Measurements from ENCODE around the gene RAB17. TPM values are rescaled to one million over a fixed set of nuclear protein-coding genes. Genes with fewer than 3 reads are reported as not detected.

The RAB17 gene
- total and polyA plus RNA-seq, 10 of the 15 experiments (the other 5 are each of a cell fraction or from before 2014, with no cell fraction given): 0.07 to 1.4 (median 0.28) TPM; not detected in 3

- DNase-seq (ENCODE audit: low read depth, low spot score) (no peak), FAIRE-seq (no peak), ATAC-seq (peak; percentile 25; the same call in 1 of the 3 replicates)
- Histone ChIP-seq H3K79me2 (ENCODE audit: control insufficient read depth, insufficient read depth, low read length) (no peaks in the 10 kb centered on the region), H4K20me1 (ENCODE audit: control insufficient read depth, insufficient read depth) (no peaks in the 10 kb centered on the region), H3K4me3 (no peak overlapping the region), H3K9me3 (replicated peaks; ENCODE audit: control insufficient read depth, insufficient read depth, low read length) (no peaks in the 10 kb centered on the region), H3K27ac (ENCODE audit: control insufficient read depth, insufficient read depth) (no peak overlapping the region), H3K4me2 (ENCODE audit: control insufficient read depth, insufficient read depth) (no peak overlapping the region), H3K27me3 (replicated peaks in 1 of 2; ENCODE audit: control insufficient read depth in 2 of 2, insufficient read depth in 2 of 2, low read length in 1 of 2) (peaks cover 0 to 1% of the 10 kb centered on the region in 2 experiments; a peak in 1 of 4 replicates), H3K9ac (ENCODE audit: control insufficient read depth, insufficient read depth, low read length) (no peak overlapping the region), H3K4me1 (ENCODE audit: control insufficient read depth, insufficient read depth, low read length) (no peaks in the 10 kb centered on the region), H3K36me3 (ENCODE audit: control insufficient read depth in 2 of 2, insufficient read depth in 2 of 2, low read length in 1 of 2) (no peaks in the 10 kb centered on the region), H2AFZ (ENCODE audit: control insufficient read depth, low read depth, low read length) (no peak overlapping the region)
- in situ Hi-C loops (cut with MboI) (no loop called here), intact Hi-C loops (cut with micrococcal nuclease; ENCODE audit: unreplicated experiment) (no loop called here)
- no TSS peak for BruUV-seq (replicated peaks)
- SMC1A ChIA-PET (ENCODE audit: uncharacterized antibody, unreplicated experiment): interaction anchor here (0.7 to 1.8 kb wide), 3 partner anchors 14 to 24 kb away, joined by 3 to 4 read pairs (median 3); no protein-coding TSS in a partner anchor
- 49% methylated on average over 10 of the region's 11 CpGs for WGBS (ENCODE audit: insufficient coverage, insufficient replicate concordance, low lambda C conversion rate, missing lambda C conversion rate)
- POLR2A ChIA-PET: no interaction called here
- TF ChIP-seq REST (IDR thresholded peaks at IDR 0.05; ENCODE audit: low read depth, low read length) (peak; percentile 66; the same call in 1 of the 2 replicates), JUND (IDR thresholded peaks at IDR 0.05; ENCODE audit: low read depth, low read length) (no peak)
- TF ChIP-seq, protein P1, sequence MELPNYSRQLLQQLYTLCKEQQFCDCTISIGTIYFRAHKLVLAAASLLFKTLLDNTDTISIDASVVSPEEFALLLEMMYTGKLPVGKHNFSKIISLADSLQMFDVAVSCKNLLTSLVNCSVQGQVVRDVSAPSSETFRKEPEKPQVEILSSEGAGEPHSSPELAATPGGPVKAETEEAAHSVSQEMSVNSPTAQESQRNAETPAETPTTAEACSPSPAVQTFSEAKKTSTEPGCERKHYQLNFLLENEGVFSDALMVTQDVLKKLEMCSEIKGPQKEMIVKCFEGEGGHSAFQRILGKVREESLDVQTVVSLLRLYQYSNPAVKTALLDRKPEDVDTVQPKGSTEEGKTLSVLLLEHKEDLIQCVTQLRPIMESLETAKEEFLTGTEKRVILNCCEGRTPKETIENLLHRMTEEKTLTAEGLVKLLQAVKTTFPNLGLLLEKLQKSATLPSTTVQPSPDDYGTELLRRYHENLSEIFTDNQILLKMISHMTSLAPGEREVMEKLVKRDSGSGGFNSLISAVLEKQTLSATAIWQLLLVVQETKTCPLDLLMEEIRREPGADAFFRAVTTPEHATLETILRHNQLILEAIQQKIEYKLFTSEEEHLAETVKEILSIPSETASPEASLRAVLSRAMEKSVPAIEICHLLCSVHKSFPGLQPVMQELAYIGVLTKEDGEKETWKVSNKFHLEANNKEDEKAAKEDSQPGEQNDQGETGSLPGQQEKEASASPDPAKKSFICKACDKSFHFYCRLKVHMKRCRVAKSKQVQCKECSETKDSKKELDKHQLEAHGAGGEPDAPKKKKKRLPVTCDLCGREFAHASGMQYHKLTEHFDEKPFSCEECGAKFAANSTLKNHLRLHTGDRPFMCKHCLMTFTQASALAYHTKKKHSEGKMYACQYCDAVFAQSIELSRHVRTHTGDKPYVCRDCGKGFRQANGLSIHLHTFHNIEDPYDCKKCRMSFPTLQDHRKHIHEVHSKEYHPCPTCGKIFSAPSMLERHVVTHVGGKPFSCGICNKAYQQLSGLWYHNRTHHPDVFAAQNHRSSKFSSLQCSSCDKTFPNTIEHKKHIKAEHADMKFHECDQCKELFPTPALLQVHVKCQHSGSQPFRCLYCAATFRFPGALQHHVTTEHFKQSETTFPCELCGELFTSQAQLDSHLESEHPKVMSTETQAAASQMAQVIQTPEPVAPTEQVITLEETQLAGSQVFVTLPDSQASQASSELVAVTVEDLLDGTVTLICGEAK (IDR thresholded peaks at IDR 0.05; ENCODE audit: borderline replicate concordance): no peak
- RAD21 ChIA-PET (ENCODE audit: unreplicated experiment): no interaction called here
- CTCF ChIA-PET: no interaction called here
Measured at GRCh38 chr2:237547841-237548416, 42.6 kb downstream of the RAB17 start.

Data from GM12878 (cell line).